ENCODE data around the gene KCNQ1. TPM values are rescaled to one million over a fixed set of nuclear protein-coding genes. Genes with fewer than 3 reads are reported as not detected.

The KCNQ1 gene
- total and polyA plus RNA-seq, 8 donors = 7.1 to 37.7 (median 9.9) TPM

GRCh38 chr11:2423157-2424025 lies 21.4 kb upstream of the KCNQ1 start:
- DNase-seq (peak in 1 of 4 donors; percentile 67), ATAC-seq (no peak)
- H3K27me3 ChIP-seq = peaks cover 0 to 16% of the 10 kb centered on the region in 2 donors
- peaks cover 0 to 14% of the 10 kb centered on the region in 2 donors for H3K4me1 ChIP-seq
- TF ChIP-seq, protein P1, sequence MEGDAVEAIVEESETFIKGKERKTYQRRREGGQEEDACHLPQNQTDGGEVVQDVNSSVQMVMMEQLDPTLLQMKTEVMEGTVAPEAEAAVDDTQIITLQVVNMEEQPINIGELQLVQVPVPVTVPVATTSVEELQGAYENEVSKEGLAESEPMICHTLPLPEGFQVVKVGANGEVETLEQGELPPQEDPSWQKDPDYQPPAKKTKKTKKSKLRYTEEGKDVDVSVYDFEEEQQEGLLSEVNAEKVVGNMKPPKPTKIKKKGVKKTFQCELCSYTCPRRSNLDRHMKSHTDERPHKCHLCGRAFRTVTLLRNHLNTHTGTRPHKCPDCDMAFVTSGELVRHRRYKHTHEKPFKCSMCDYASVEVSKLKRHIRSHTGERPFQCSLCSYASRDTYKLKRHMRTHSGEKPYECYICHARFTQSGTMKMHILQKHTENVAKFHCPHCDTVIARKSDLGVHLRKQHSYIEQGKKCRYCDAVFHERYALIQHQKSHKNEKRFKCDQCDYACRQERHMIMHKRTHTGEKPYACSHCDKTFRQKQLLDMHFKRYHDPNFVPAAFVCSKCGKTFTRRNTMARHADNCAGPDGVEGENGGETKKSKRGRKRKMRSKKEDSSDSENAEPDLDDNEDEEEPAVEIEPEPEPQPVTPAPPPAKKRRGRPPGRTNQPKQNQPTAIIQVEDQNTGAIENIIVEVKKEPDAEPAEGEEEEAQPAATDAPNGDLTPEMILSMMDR (IDR thresholded peaks at IDR 0.05) = no peak
- no peaks in the 10 kb centered on the region for H3K36me3 ChIP-seq
- no peaks in the 10 kb centered on the region for H3K9me3 ChIP-seq
- no peak overlapping the region for H3K27ac ChIP-seq
- intact Hi-C loops (cut with DNase I) = loop anchor here in 1 of 2 donors (10.0 kb wide), 1 partner anchor 229 kb away; no protein-coding TSS in a partner anchor
- H3K4me3 ChIP-seq = no peak overlapping the region

GRCh38 chr11:2424811-2425495 lies 19.9 kb upstream of the KCNQ1 start:
- Histone ChIP-seq H3K36me3 (no peaks in the 10 kb centered on the region), H3K27me3 (peaks cover 0 to 16% of the 10 kb centered on the region in 2 donors), H3K4me1 (peaks cover 0 to 10% of the 10 kb centered on the region in 2 donors), H3K4me3 (no peak overlapping the region), H3K9me3 (no peaks in the 10 kb centered on the region), H3K27ac (no peak overlapping the region)
- intact Hi-C loops (cut with DNase I) = loop anchor here (5.0 to 10.0 kb wide), 3 partner anchors 102 to 462 kb away; partner anchors contain the start of gene CDKN1C (in 1 of the 2)
- DNase-seq (peak in 1 of 4 donors; percentile 77), ATAC-seq (no peak)
- TF ChIP-seq, protein P1 (IDR thresholded peaks at IDR 0.05) = no peak

GRCh38 chr11:2425506-2425905 lies 19.3 kb upstream of the KCNQ1 start:
- Histone ChIP-seq H3K27me3 (peaks cover 0 to 16% of the 10 kb centered on the region in 2 donors), H3K4me3 (no peak overlapping the region), H3K36me3 (no peaks in the 10 kb centered on the region), H3K4me1 (peaks cover 0 to 5% of the 10 kb centered on the region in 2 donors), H3K27ac (no peak overlapping the region), H3K9me3 (no peaks in the 10 kb centered on the region)
- intact Hi-C loops (cut with DNase I) = loop anchor here (5.0 to 10.0 kb wide), 3 partner anchors 102 to 462 kb away; partner anchors contain the start of gene CDKN1C (in 1 of the 2)
- no peak for ATAC-seq
- TF ChIP-seq, protein P1 (IDR thresholded peaks at IDR 0.05) = no peak
- DNase-seq = peak in 1 of 4 donors; percentile 64

DNA sequence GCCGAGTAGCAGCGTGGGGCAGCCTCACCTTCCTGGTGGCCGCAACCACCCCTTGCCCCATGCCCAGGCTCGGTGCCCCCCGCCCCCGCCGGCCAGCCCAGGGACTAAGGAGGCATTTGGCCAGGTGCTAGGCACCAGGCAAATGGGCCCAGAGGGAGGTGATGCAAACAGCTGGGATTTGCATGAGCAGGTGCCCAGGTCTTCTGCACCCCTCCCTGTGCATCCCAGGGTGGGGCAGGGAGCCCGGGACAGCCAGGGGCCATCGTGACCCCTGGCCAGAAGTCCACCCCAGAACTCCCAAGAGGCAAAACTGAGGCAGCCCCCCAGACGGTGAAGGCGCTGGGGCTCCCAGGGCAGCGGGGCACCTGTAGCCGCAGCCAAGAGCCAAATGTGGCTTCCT lies 18.6 kb upstream of the KCNQ1 start:
- intact Hi-C loops (cut with DNase I) = loop anchor here (2.0 to 10.0 kb wide), 4 partner anchors 101 to 461 kb away; partner anchors contain the start of gene CDKN1C (in 1 of the 2)
- TF ChIP-seq, protein P1 (IDR thresholded peaks at IDR 0.05) = no peak
- no peak overlapping the region for H3K4me3 ChIP-seq
- H3K27me3 ChIP-seq = peaks cover 0 to 12% of the 10 kb centered on the region in 2 donors
- no peaks in the 10 kb centered on the region for H3K4me1 ChIP-seq
- no peaks in the 10 kb centered on the region for H3K36me3 ChIP-seq
- DNase-seq (peak in 1 of 4 donors; percentile 73), ATAC-seq (no peak)
- no peaks in the 10 kb centered on the region for H3K9me3 ChIP-seq
- no peak overlapping the region for H3K27ac ChIP-seq
